ENCODE measurements around the gene ZNF683. TPM values are rescaled to one million over a fixed set of nuclear protein-coding genes. Genes with fewer than 3 reads are reported as not detected.

ZNF683 gene
- total and polyA plus RNA-seq, 9 of the 15 experiments (the other 6 are each of a cell fraction or from before 2014, with no cell fraction given) = not detected

DNA sequence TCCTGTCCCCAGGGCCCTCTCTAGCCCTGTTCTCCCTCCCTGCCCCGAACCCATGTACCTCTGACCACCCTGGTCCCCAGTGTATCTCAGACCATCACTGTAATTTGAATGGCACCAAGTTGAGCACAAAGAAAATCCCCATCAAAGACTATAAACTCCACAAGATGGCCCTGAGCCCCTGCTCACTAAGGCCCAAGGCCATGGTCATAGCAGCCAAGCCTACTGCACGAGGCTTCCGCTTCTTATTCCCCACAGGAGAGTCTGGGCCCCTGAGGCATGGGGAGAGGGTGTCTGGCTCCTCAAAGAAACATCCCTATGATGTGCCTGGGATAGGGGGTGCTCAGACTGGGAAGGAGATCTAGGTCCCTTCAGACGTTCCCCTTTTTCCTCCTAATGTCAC is 4.5 kb downstream of the ZNF683 start (continued):
- TF ChIP-seq, protein P1, sequence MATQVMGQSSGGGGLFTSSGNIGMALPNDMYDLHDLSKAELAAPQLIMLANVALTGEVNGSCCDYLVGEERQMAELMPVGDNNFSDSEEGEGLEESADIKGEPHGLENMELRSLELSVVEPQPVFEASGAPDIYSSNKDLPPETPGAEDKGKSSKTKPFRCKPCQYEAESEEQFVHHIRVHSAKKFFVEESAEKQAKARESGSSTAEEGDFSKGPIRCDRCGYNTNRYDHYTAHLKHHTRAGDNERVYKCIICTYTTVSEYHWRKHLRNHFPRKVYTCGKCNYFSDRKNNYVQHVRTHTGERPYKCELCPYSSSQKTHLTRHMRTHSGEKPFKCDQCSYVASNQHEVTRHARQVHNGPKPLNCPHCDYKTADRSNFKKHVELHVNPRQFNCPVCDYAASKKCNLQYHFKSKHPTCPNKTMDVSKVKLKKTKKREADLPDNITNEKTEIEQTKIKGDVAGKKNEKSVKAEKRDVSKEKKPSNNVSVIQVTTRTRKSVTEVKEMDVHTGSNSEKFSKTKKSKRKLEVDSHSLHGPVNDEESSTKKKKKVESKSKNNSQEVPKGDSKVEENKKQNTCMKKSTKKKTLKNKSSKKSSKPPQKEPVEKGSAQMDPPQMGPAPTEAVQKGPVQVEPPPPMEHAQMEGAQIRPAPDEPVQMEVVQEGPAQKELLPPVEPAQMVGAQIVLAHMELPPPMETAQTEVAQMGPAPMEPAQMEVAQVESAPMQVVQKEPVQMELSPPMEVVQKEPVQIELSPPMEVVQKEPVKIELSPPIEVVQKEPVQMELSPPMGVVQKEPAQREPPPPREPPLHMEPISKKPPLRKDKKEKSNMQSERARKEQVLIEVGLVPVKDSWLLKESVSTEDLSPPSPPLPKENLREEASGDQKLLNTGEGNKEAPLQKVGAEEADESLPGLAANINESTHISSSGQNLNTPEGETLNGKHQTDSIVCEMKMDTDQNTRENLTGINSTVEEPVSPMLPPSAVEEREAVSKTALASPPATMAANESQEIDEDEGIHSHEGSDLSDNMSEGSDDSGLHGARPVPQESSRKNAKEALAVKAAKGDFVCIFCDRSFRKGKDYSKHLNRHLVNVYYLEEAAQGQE (IDR thresholded peaks at IDR 0.05; ENCODE audit: borderline replicate concordance) = peak; percentile 49; the same call in 1 of the 2 replicates
- TF ChIP-seq, protein P1 (CRISPR knock-in tag; IDR thresholded peaks at IDR 0.05; ENCODE audit: low read depth) = no peak
- TF ChIP-seq ZNF175 (CRISPR knock-in tag; IDR thresholded peaks at IDR 0.05; ENCODE audit: low read depth) (no peak), MAFG (tag; conservative IDR thresholded peaks at IDR 0.05) (no peak), BMI1 (IDR thresholded peaks at IDR 0.05; ENCODE audit: low read length) (no peak), JUND (IDR thresholded peaks at IDR 0.05; ENCODE audit: borderline replicate concordance, low read depth, low read length) (no peak), JUND (tag; IDR thresholded peaks at IDR 0.05; ENCODE audit: borderline replicate concordance, low read depth, low read length) (no peak), EWSR1 (IDR thresholded peaks at IDR 0.05; ENCODE audit: borderline replicate concordance, low read depth, partially characterized antibody) (no peak), SMARCB1 (IDR thresholded peaks at IDR 0.05; ENCODE audit: insufficient read length, low read depth) (no peak)
- TF ChIP-seq, protein P2, sequence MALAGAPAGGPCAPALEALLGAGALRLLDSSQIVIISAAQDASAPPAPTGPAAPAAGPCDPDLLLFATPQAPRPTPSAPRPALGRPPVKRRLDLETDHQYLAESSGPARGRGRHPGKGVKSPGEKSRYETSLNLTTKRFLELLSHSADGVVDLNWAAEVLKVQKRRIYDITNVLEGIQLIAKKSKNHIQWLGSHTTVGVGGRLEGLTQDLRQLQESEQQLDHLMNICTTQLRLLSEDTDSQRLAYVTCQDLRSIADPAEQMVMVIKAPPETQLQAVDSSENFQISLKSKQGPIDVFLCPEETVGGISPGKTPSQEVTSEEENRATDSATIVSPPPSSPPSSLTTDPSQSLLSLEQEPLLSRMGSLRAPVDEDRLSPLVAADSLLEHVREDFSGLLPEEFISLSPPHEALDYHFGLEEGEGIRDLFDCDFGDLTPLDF (CRISPR knock-in tag; IDR thresholded peaks at IDR 0.05) = no peak
- TF ChIP-seq, protein P3, sequence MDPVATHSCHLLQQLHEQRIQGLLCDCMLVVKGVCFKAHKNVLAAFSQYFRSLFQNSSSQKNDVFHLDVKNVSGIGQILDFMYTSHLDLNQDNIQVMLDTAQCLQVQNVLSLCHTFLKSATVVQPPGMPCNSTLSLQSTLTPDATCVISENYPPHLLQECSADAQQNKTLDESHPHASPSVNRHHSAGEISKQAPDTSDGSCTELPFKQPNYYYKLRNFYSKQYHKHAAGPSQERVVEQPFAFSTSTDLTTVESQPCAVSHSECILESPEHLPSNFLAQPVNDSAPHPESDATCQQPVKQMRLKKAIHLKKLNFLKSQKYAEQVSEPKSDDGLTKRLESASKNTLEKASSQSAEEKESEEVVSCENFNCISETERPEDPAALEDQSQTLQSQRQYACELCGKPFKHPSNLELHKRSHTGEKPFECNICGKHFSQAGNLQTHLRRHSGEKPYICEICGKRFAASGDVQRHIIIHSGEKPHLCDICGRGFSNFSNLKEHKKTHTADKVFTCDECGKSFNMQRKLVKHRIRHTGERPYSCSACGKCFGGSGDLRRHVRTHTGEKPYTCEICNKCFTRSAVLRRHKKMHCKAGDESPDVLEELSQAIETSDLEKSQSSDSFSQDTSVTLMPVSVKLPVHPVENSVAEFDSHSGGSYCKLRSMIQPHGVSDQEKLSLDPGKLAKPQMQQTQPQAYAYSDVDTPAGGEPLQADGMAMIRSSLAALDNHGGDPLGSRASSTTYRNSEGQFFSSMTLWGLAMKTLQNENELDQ (CRISPR knock-in tag; IDR thresholded peaks at IDR 0.05; ENCODE audit: borderline replicate concordance) = no peak
- TF ChIP-seq, protein P4, sequence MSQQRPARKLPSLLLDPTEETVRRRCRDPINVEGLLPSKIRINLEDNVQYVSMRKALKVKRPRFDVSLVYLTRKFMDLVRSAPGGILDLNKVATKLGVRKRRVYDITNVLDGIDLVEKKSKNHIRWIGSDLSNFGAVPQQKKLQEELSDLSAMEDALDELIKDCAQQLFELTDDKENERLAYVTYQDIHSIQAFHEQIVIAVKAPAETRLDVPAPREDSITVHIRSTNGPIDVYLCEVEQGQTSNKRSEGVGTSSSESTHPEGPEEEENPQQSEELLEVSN (IDR thresholded peaks at IDR 0.05; ENCODE audit: borderline replicate concordance in 1 of 2, extremely low read depth in 1 of 2, insufficient read depth in 1 of 2, insufficient read length in 1 of 2, low read depth in 1 of 2, low read length in 1 of 2, poor library complexity in 1 of 2, severe bottlenecking in 1 of 2) = no peak
- TF ChIP-seq, protein P5, sequence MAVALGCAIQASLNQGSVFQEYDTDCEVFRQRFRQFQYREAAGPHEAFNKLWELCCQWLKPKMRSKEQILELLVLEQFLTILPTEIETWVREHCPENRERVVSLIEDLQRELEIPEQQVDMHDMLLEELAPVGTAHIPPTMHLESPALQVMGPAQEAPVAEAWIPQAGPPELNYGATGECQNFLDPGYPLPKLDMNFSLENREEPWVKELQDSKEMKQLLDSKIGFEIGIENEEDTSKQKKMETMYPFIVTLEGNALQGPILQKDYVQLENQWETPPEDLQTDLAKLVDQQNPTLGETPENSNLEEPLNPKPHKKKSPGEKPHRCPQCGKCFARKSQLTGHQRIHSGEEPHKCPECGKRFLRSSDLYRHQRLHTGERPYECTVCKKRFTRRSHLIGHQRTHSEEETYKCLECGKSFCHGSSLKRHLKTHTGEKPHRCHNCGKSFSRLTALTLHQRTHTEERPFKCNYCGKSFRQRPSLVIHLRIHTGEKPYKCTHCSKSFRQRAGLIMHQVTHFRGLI (CRISPR knock-in tag; IDR thresholded peaks at IDR 0.05) = no peak
